Hematopoietic multipotent progenitor cell treated with erythropoietin and hydrocortisone succinate and interleukin-3 and kit ligand, for 4 days (in vitro differentiated cells): ENCODE measurements around the gene FAM168B.
"Not testable (repeated sequence)": the region's sequence is repeated elsewhere in the genome, so short reads cannot be mapped to it uniquely, and the experiment has no call there.

Experiments used
- DNase-seq: peaks from one replicate; pipeline ENCODE4 v3.0.0-alpha.2; 2015

Gene FAM168B

GRCh38 chr2:131094463-131095281, 1.4 kb upstream of the FAM168B start:
- no peak for DNase-seq

- DNase-seq = no peak
Measured at GRCh38 chr2:131093696-131094462, 619 bp upstream of the FAM168B start.

- no peak for DNase-seq
Measured at GRCh38 chr2:131092458-131093005, 728 bp downstream of the FAM168B start.

- no peak for DNase-seq
Measured at GRCh38 chr2:131085646-131086045, 7.6 kb downstream of the FAM168B start.

GRCh38 chr2:131081190-131081589, 12.1 kb downstream of the FAM168B start:
- DNase-seq = no peak

- DNase-seq = not testable (repeated sequence)
Measured at GRCh38 chr2:131079931-131080330, 13.3 kb downstream of the FAM168B start.

GRCh38 chr2:131077966-131078365, 15.3 kb downstream of the FAM168B start:
- DNase-seq = no peak

GRCh38 chr2:131077182-131077846, 15.9 kb downstream of the FAM168B start:
- DNase-seq = no peak

- no peak for DNase-seq
Measured at GRCh38 chr2:131076707-131077106, 16.6 kb downstream of the FAM168B start.

- not testable (repeated sequence) for DNase-seq
Measured at GRCh38 chr2:131075578-131075977, 17.7 kb downstream of the FAM168B start.

GRCh38 chr2:131068172-131068571, 25.1 kb downstream of the FAM168B start:
- not testable (repeated sequence) for DNase-seq

- no peak for DNase-seq
Measured at GRCh38 chr2:131067465-131068125, 25.7 kb downstream of the FAM168B start.

- no peak for DNase-seq
Measured at GRCh38 chr2:131064589-131065512, 28.4 kb downstream of the FAM168B start.

- no peak for DNase-seq
Measured at GRCh38 chr2:131063501-131064283, 29.6 kb downstream of the FAM168B start.

GRCh38 chr2:131058920-131059319, 34.3 kb downstream of the FAM168B start:
- DNase-seq = no peak

GRCh38 chr2:131058214-131058843, 34.9 kb downstream of the FAM168B start:
- DNase-seq = no peak

- DNase-seq = no peak
Measured at GRCh38 chr2:131056932-131057287, 36.4 kb downstream of the FAM168B start.

- no peak for DNase-seq
Measured at GRCh38 chr2:131056204-131056931, 36.9 kb downstream of the FAM168B start.
